OCI-M2 (cell line): ENCODE data around the gene ADAMTS2.

Experiments
- DNase-seq: peaks from one replicate; lab custom pipeline; 2025; ENCODE audit not compliant: unreplicated experiment; lab: John Stamatoyannopoulos, UW

ADAMTS2 gene

GRCh38 chr5:179166171-179166885, 178.9 kb downstream of the ADAMTS2 start:
- no peak for DNase-seq

GRCh38 chr5:179165421-179166170, 179.7 kb downstream of the ADAMTS2 start:
- no peak for DNase-seq

- DNase-seq: no peak
Observed at GRCh38 chr5:179164331-179165311, 180.6 kb downstream of the ADAMTS2 start.

GRCh38 chr5:179163236-179164155, 181.8 kb downstream of the ADAMTS2 start:
- DNase-seq: no peak

- no peak for DNase-seq
Observed at GRCh38 chr5:179162351-179163235, 182.7 kb downstream of the ADAMTS2 start.

GRCh38 chr5:179161901-179162300, 183.4 kb downstream of the ADAMTS2 start:
- DNase-seq: no peak

- no peak for DNase-seq
Observed at GRCh38 chr5:179160584-179160983, 184.7 kb downstream of the ADAMTS2 start.

- DNase-seq: no peak
Observed at GRCh38 chr5:179158556-179158955, 186.7 kb downstream of the ADAMTS2 start.

- no peak for DNase-seq
Observed at GRCh38 chr5:179154991-179155955, 190.0 kb downstream of the ADAMTS2 start.

GRCh38 chr5:179154346-179154990, 190.8 kb downstream of the ADAMTS2 start:
- DNase-seq: no peak

GRCh38 chr5:179153921-179154345, 191.3 kb downstream of the ADAMTS2 start:
- DNase-seq: no peak

- no peak for DNase-seq
Observed at GRCh38 chr5:179153341-179153901, 191.8 kb downstream of the ADAMTS2 start.

- no peak for DNase-seq
Observed at GRCh38 chr5:179152941-179153340, 192.3 kb downstream of the ADAMTS2 start.

- DNase-seq: no peak
Observed at GRCh38 chr5:179152144-179152895, 192.9 kb downstream of the ADAMTS2 start.

GRCh38 chr5:179151286-179152118, 193.8 kb downstream of the ADAMTS2 start:
- no peak for DNase-seq

- no peak for DNase-seq
Observed at GRCh38 chr5:179150011-179150410, 195.2 kb downstream of the ADAMTS2 start.
